Measurements from ENCODE around the gene MAPK10.
A peak's percentile ranks its signal among the peaks of the same experiment; 100 is the strongest.
"Not testable (repeated sequence)": the region's sequence is repeated elsewhere in the genome, so short reads cannot be mapped to it uniquely, and the experiment has no call there.

MAPK10 gene

DNA sequence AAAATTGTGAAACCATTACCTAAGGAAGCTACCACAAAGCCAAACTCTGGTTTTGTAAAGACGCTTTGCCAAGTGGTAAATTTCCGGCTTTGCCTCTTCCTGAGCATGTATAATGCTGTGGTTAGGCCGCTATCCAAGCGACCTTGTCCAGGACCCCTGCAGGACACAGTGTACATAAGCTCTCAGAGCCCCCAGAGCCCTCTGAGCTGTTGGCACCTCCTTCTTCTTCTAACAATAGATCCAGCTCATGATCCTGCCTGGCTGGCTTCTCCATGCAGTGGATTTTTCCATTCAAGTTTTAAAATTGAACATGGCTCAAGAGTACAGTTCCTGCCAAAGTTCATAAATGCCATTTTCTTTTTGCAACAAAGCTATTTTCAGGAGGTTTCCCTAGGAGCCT is 326.7 kb downstream of the MAPK10 start:
- DNase-seq (ENCODE audit: low spot score) = peak; percentile 64

DNA sequence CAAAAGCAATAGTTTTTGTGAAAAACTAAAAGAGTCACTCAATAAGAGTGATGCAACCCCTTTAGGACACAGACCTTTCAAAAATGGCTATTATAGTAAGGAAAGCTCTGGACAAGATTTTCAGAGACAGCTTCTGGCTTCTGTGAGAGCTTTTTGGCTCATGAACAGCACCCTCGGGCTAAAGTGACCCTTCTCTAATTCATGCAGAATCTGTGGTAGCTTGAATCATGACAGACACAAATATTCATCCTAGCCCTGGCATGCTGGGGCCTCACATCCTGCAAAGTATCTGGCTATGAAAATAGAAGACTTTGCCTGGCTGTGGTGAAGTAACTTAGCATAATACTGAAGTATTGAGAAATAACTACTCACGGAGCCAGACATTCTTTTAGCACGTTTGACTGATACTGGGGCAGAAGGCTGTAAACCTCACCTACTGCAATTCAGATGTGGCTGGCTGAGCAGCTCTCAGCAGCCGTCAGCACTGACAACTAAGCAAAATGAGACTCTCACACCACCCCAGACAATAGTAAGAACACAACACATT is 327.3 kb downstream of the MAPK10 start:
- peak; percentile 46 for DNase-seq (ENCODE audit: low spot score)

DNA sequence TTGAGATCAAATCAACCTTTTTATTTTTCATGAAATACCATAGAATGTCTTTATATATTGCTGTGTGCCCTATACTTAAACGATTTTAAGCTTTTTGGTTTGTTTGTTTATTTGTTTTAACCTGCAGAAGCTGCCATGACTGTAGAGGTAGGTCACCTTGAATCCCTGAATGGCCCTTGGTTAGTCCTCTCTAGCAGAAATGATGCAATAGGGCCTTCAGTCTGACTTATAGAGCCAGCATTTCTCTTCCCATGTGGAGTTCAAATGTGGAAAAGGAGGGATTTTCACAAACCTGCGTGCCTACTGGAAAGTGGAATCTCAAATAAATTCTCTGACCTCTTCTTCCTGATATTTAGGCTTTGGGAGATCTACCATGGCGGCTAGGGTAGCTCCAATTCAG is 327.9 kb downstream of the MAPK10 start:
- DNase-seq (ENCODE audit: low spot score) = no peak

GRCh38 chr4:86026720-86027119 is 333.1 kb downstream of the MAPK10 start:
- DNase-seq (ENCODE audit: low spot score) = no peak

DNA sequence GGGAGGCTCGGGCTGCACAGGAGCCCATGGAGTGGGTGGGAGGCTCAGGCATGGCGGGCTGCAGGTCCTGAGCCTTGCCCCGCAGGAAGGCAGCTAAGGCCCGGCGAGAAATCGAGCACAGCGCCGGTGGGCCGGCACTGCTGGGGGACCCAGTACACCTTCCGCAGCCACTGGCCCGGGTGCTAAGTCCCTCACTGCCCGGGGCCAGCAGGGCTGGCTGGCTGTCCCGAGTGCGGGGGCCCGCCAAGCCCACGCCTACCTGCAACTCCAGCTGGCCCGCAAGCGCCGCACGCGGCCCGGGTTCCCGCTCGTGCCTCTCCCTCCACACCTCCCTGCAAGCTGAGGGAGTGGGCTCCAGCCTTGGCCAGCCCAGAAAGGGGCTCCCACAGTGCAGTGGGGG is 338.2 kb downstream of the MAPK10 start:
- DNase-seq (ENCODE audit: low spot score) = not testable (repeated sequence)

DNA sequence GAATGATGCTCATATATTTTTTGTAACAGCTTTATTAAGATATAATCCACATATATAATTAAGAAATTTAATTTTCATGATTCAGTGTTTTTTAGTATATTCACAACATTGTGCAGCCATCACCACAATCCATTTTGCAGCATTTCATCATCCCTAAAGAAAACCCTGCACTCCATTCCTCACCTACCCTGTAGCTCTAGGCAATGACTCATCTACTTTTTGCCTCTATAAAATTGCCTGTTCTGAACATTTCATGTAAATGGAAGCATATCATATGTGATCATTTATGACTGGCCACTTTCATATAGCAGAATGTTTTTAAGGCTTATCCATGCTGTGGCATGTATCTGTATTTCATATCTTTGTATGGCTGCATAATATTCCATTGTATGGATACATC is 339.9 kb downstream of the MAPK10 start:
- DNase-seq (ENCODE audit: low spot score) = no peak

- DNase-seq (ENCODE audit: low spot score) = no peak
Measured at GRCh38 chr4:86019362-86019761, 340.5 kb downstream of the MAPK10 start.

DNA sequence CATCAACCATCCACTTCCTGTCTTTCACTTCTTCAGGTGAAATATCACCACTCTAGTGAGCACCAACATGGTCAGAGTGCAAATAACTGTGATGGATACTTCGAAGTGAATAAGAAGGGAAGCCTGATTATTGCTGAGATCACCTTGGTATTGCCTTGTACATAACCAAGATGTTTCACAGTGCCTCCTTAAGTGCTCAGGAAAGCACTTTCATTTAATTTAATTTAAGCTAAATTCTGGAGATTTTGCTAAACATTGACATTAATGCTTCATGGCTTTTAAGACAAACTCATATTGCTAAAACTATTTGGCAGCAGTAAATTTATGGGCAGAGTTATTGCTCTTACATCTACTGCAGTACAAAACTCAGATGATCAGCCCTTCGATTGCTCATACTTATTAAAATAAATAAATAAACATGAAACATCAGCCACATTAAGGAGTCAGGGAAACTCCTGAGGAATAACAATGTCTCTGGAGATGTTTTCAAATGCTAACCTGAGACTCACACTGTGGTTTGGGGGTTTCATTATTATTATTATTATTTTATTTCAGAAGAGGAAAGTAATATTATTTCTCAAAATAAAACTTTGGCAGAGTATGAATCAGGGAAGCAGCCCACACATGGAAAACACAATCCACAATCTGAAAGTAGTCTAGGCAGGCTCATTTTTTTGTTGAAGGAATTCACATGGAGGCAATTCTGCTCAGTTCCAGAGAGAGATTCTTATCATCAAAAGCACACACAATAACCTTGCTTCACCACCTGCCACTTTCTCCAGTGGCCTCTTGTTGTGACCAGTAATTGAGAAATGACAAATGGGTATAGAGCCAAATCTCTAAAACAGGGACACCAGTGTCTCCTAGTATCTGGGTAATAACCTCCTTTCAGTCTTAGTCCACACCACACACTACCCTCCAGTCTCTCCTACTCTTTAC is 344.2 kb downstream of the MAPK10 start:
- DNase-seq (ENCODE audit: low spot score) = no peak

DNA sequence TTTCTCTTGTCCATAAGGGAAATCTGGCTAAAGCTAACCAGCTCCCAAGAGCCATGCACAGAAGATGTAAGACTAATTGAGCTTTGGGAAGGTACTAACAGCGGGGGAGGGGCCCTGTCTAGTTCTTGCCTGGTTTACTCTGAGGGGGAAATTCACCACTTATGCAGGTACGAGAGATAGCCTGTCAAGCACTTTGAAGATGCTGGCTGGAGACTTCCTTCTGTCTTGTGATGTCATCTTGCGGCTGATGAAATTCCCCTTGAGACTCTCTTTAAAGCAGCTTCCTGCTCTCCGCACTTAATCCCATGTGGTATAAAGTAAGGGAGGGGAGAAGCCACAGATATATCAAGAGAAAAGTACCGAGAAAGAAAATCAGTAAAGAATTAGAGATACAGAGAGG is 345.3 kb downstream of the MAPK10 start:
- no peak for DNase-seq (ENCODE audit: low spot score)

- DNase-seq (ENCODE audit: low spot score) = no peak
Measured at GRCh38 chr4:86013621-86014020, 346.2 kb downstream of the MAPK10 start.

DNA sequence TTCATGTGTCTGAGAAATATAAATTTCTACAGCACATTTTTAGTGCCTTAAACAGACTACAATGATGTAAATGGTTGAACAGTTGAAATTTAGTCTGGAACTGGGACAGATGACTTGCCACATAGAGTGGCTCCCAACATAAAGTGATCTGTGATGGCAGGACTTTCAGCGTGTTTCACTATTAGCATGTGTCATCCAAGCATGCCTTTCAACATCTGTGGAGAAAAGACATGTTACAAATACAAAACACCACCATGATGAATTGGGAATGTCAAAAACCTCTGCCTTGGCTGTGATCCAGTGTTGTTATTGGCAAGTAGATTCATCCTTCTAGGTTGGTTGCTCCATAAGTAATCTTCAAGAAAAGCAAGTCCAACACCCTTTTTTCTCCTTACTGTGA is 348.7 kb downstream of the MAPK10 start:
- DNase-seq (ENCODE audit: low spot score) = no peak

GRCh38 chr4:86007042-86007441 is 352.8 kb downstream of the MAPK10 start:
- DNase-seq (ENCODE audit: low spot score) = no peak

GRCh38 chr4:86006057-86006456 is 353.8 kb downstream of the MAPK10 start:
- no peak for DNase-seq (ENCODE audit: low spot score)

GRCh38 chr4:86004030-86004429 is 355.8 kb downstream of the MAPK10 start:
- no peak for DNase-seq (ENCODE audit: low spot score)

- no peak for DNase-seq (ENCODE audit: low spot score)
Measured at GRCh38 chr4:86001591-86001990, 358.3 kb downstream of the MAPK10 start.

GRCh38 chr4:85995361-85995760 is 364.5 kb downstream of the MAPK10 start:
- DNase-seq (ENCODE audit: low spot score) = no peak

DNA sequence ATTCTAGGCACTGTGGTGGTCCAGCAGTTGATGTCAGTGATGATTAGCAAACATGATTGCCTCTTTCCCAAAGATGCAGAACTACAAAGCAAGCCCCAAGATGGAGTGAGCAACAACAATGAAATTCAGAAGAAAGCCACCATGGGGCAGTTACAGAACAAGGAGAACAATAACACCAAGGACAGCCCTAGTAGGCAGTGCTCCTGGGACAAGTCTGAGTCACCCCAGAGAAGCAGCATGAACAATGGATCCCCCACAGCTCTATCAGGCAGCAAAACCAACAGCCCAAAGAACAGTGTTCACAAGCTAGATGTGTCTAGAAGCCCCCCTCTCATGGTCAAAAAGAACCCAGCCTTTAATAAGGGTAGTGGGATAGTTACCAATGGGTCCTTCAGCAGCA is 365.3 kb downstream of the MAPK10 start:
- no peak for DNase-seq (ENCODE audit: low spot score)

DNA sequence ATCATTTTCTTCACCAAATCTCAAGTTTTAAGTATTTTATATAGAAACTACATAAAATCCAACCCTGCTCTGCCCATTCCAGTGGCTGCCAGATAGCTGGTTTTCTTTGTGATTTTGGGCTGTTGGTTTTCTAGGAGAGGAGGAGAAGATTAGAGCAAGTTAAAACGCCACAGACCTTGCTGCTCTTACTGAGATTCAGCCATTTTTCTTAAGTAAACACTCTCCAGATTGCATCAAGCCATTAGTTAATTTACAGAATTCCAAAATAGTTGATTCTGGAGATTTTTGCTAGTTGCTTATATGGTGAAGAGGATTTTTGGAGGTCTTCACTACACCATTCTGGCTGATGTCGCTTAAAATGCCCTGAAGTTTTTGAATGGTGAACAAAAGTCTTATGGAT is 366.2 kb downstream of the MAPK10 start:
- DNase-seq (ENCODE audit: low spot score) = no peak

- no peak for DNase-seq (ENCODE audit: low spot score)
Measured at GRCh38 chr4:85986266-85986665, 373.6 kb downstream of the MAPK10 start.

GRCh38 chr4:85979276-85979675 is 380.6 kb downstream of the MAPK10 start:
- DNase-seq (ENCODE audit: low spot score) = no peak

DNA sequence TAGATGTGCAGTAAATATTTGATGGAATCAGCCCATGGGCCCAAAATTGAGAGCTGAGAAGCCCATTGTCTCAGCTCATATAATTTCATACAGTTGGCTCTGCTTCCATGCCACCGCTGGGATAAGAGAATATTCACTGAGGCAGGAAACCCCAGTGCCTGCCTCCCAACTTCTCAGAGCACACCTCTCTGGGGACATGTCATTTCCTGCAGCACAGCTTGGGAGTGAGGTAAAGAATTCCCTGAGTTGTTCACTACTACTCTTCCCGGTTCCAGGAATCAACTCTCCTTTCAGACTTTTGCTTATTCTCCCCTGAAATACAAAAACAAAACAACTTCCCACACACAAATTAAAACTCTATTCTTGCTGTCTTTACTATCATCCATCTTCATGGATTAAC is 389.3 kb downstream of the MAPK10 start:
- no peak for DNase-seq (ENCODE audit: low spot score)

DNA sequence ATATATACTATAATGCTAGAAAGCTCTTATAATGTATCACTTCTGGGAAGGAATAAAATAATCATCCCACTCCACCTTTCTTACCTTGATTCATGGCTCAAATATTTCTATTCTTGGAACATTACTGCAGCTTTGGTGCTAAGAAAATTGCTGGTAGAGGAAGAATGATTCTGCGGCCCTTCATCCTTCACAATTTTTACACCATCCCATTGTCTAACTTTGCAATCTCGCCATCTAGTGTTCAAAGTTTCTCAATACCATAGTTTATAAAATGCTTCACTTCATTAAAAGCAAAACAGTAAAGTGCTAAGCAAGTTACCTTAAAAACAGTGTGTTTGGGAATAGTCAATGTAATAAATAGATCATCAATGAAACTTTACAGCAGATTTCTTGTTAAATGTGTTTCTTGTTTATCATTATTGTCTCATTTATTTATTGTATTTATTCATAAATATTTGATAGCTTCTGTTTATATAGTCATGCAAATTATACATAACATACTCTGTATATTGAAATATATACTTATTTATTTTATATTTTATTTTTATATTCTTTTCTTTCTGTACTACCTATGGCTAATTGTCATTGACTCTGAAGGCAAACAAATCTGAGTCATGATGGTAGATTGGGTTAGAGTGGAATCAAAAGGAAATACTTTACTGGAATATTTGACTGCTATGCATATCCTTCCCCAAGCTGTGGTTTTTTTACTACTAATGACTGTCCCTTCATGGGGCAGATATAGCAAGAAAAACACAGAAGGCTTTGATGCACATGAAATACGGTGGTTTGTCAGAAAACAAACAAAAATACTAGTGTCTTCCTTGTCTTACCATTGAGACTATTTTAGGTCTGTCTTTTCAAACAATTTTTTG is 390.7 kb downstream of the MAPK10 start:
- DNase-seq (ENCODE audit: low spot score) = peak; percentile 48

DNA sequence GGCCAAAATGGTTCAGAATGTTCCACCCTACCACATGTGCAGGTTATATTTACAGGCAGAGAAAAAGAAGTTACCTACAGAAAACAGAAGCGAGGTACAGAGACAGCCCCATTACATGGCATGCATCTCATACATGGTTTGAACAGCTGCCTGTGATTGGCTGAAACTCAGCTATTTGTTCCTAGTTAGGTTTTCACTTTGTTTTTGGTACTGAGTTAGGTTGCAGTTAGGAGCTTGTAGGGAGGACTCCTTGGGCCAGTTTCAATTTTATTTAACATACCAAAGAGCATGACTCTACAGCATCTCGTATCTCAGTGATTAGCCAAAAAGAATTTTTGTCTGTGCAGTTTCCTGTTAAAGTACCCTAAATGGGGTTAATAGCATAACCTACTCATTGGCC is 392.0 kb downstream of the MAPK10 start:
- DNase-seq (ENCODE audit: low spot score) = no peak
